Activated naive CD8-positive, alpha-beta T cell treated with anti-CD3 and anti-CD28 coated beads, Interleukin-2, amount 10 ng/mL, durations not matched to agents 7 days and 5 days (primary cell): ENCODE data around the gene NEURL3. TPM values are rescaled to one million over a fixed set of nuclear protein-coding genes. Genes with fewer than 3 reads are reported as not detected.
"Not testable (repeated sequence)": the region's sequence is repeated elsewhere in the genome, so short reads cannot be mapped to it uniquely, and the experiment has no call there.

Experiments
- ATAC-seq: fragments of 150-1000 bp; cut with Tn5 transposase; one replicate; pipeline ENCODE4 v1.10.0; 2021; ENCODE audit warnings: low read depth, moderate library complexity
- POLR2A ChIA-PET: fragments of 350-600 bp; sonication (Branson Sonifier 250); formaldehyde crosslinking; loops from one replicate; lab custom pipeline; 2021; ENCODE audit warnings: antibody characterized with exemption; lab: Charles Lee
- DNase-seq: peaks from one replicate; pipeline ENCODE4 v3.0.0; 2021
- H3K27ac Mint-ChIP-seq: one replicate; pipeline ENCODE4 v1.8.0; 2022; ENCODE audit warnings: mild to moderate bottlenecking, mixed read lengths
- H3K27me3 Mint-ChIP-seq: one replicate; pipeline ENCODE4 v1.8.0; 2022; ENCODE audit warnings: mild to moderate bottlenecking, moderate library complexity, mixed read lengths
- H3K36me3 Mint-ChIP-seq: one replicate; pipeline ENCODE4 v1.8.0; 2021; ENCODE audit warnings: mild to moderate bottlenecking, mixed read lengths
- H3K4me1 Mint-ChIP-seq: one replicate; pipeline ENCODE4 v1.8.0; 2021; ENCODE audit warnings: mixed read lengths
- H3K4me3 Mint-ChIP-seq: one replicate; pipeline ENCODE4 v1.8.0; 2022; ENCODE audit warnings: mild to moderate bottlenecking, moderate library complexity, mixed read lengths
- H3K9me3 Mint-ChIP-seq: one replicate; pipeline ENCODE4 v1.8.0; 2021; ENCODE audit warnings: mixed read lengths
- total RNA-seq, 2 experiments: library from RNA; stranded (reverse); gene quantifications; one replicate each; pipeline ENCODE4 v1.2.3, GENCODE V29; 2021

Gene NEURL3
- total RNA-seq, 2 experiments from 2014 or later, result 0.17 TPM; not detected in 1

- POLR2A ChIA-PET, result no interaction called here
- H3K4me3 Mint-ChIP-seq, result no peak overlapping the region
- H3K27ac Mint-ChIP-seq, result no peak overlapping the region
- H3K36me3 Mint-ChIP-seq, result no peaks in the 10 kb centered on the region
- H3K9me3 Mint-ChIP-seq, result no peaks in the 10 kb centered on the region
- H3K4me1 Mint-ChIP-seq, result peaks cover 5% of the 10 kb centered on the region
- DNase-seq (no peak), ATAC-seq (no peak)
- peaks cover 12% of the 10 kb centered on the region for H3K27me3 Mint-ChIP-seq
These were observed 36.3 kb downstream of the NEURL3 start for GRCh38 chr2:96468904-96469303.

DNA sequence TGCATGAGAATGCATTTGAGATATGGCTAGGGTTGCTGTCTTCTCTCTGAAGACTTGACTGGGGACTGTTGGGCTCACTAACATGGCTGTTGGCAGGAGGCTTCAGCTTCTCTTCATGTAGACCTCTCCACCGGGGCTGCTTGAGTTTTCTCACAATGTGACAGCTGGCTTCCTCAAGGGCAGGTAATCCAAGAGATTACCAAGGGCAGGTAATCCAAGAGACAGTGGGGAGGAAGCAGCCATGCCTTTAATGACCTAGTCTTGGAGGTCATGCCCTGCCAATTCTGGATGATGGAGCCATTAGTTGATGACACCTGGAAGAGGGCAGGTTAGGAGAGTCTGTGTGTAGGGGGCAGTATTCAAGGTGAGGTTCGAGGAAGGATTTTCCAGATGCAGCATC is 40.5 kb downstream of the NEURL3 start:
- Mint-ChIP-seq H3K9me3 (no peaks in the 10 kb centered on the region), H3K4me1 (no peaks in the 10 kb centered on the region), H3K36me3 (no peaks in the 10 kb centered on the region), H3K27me3 (peaks cover 10% of the 10 kb centered on the region), H3K4me3 (no peak overlapping the region), H3K27ac (no peak overlapping the region)
- ATAC-seq (no peak), DNase-seq (no peak)
- POLR2A ChIA-PET, result no interaction called here

- peaks cover 11% of the 10 kb centered on the region for H3K27me3 Mint-ChIP-seq
- no peak overlapping the region for H3K27ac Mint-ChIP-seq
- no peaks in the 10 kb centered on the region for H3K36me3 Mint-ChIP-seq
- POLR2A ChIA-PET, result no interaction called here
- peaks cover 3% of the 10 kb centered on the region for H3K9me3 Mint-ChIP-seq
- H3K4me3 Mint-ChIP-seq, result no peak overlapping the region
- DNase-seq (no peak), ATAC-seq (no peak)
- H3K4me1 Mint-ChIP-seq, result no peaks in the 10 kb centered on the region
These were observed 41.1 kb downstream of the NEURL3 start for GRCh38 chr2:96464061-96464460.

DNA sequence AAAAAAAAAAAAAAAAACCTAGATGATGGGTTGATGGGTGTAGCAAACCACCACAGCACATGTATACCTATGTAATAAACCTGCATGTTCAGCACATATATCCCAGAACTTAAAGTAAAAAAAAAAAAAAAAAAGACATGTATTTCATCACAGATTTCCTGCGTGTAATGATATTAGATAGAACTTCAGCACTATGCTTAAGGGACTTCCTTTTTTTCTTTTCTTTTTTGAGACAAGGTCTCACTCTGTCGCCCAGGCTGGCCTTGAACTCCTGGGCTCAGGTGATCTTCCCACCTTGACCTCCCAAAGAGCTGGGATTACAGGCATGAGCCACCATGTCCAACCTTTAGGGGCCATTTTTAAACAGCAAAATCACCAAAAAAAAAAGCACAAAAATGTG is 42.0 kb downstream of the NEURL3 start:
- no peak for ATAC-seq
- POLR2A ChIA-PET, result no interaction called here
- Mint-ChIP-seq H3K36me3 (no peaks in the 10 kb centered on the region), H3K27me3 (peaks cover 8% of the 10 kb centered on the region), H3K4me1 (no peaks in the 10 kb centered on the region), H3K9me3 (peaks cover 6% of the 10 kb centered on the region), H3K4me3 (no peak overlapping the region), H3K27ac (no peak overlapping the region)
- DNase-seq, result no peak

- POLR2A ChIA-PET, H3K36me3 Mint-ChIP-seq, H3K27ac Mint-ChIP-seq, ATAC-seq, DNase-seq, H3K4me3 Mint-ChIP-seq, H3K4me1 Mint-ChIP-seq, H3K9me3 Mint-ChIP-seq, H3K27me3 Mint-ChIP-seq: not testable (repeated sequence)
These were observed 43.5 kb downstream of the NEURL3 start for GRCh38 chr2:96461616-96462015.

DNA sequence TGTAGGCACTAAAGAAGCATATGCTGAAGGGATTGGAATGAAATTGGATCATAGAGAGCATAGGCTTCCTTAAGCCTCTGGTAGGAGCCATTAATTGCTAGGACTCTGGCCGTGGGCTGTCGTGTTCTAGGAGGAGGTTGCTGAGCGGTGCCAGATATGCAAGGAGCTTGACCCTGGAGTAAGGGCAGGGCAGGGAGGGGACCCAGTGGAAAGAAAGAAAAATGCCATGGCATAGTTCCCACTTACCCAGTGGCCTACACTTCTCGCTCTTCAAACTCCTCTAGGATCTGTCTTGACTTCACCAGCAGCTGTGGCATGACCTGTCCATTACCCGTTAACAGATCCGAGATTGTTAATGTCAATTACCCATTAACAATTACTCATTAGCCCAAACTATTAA is 53.1 kb downstream of the NEURL3 start:
- no peaks in the 10 kb centered on the region for H3K36me3 Mint-ChIP-seq
- no peak overlapping the region for H3K27ac Mint-ChIP-seq
- POLR2A ChIA-PET, result no interaction called here
- no peaks in the 10 kb centered on the region for H3K4me1 Mint-ChIP-seq
- DNase-seq (no peak), ATAC-seq (no peak)
- no peak overlapping the region for H3K4me3 Mint-ChIP-seq
- no peaks in the 10 kb centered on the region for H3K9me3 Mint-ChIP-seq
- no peaks in the 10 kb centered on the region for H3K27me3 Mint-ChIP-seq

GRCh38 chr2:96449637-96450036 is 55.5 kb downstream of the NEURL3 start:
- Mint-ChIP-seq H3K9me3 (peaks cover 3% of the 10 kb centered on the region), H3K27ac (no peak overlapping the region), H3K27me3 (no peaks in the 10 kb centered on the region), H3K4me1 (no peaks in the 10 kb centered on the region), H3K4me3 (no peak overlapping the region), H3K36me3 (no peaks in the 10 kb centered on the region)
- ATAC-seq (no peak), DNase-seq (no peak)
- POLR2A ChIA-PET, result interaction anchor here (0.6 kb wide), 1 partner anchor 1530 kb away, joined by 3 read pairs; no protein-coding TSS in a partner anchor

DNA sequence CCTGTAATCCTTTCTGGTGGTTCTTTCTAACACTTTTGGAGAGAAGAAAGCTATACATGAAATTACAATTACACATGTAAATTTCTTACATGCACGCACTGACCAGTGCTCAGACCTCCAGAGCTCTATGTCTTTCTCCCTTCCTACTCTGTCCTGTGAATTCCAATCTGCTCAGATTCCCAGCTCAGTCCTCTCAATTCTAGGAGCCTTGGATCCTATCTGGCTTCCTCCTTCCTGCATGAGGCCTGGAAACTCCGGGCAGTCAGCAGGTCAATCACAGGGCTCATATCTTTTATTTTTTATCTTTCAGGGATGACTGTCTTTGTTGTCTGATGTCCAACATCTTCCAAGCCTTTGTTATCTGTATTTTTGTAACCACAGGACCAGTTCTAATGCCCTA is 56.0 kb downstream of the NEURL3 start:
- Mint-ChIP-seq H3K27ac (no peak overlapping the region), H3K4me3 (no peak overlapping the region)
- DNase-seq, result no peak

DNA sequence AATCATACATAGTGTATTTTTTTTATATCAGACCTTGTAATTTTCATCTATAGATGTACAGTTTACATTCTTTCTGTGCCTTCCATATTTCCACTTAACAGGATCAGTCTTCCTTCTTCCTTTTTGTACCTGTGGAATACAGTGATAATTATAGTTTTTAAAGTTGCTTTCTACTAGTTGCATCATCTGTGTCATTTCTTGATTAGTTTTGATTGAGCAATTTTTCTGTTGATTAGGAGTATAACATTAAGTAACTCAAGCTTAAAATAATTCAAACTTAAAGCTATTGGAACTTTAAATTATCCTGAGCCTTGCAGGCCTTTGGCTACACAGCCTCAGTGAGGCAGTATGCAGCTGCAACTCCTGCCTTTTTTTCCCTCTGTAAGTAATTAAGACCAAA is 57.4 kb downstream of the NEURL3 start:
- DNase-seq (no peak), ATAC-seq (no peak)
- no peaks in the 10 kb centered on the region for H3K36me3 Mint-ChIP-seq
- POLR2A ChIA-PET, result no interaction called here
- peaks cover 3% of the 10 kb centered on the region for H3K27me3 Mint-ChIP-seq
- no peak overlapping the region for H3K4me3 Mint-ChIP-seq
- no peak overlapping the region for H3K27ac Mint-ChIP-seq
- peaks cover 6% of the 10 kb centered on the region for H3K9me3 Mint-ChIP-seq
- no peaks in the 10 kb centered on the region for H3K4me1 Mint-ChIP-seq

More for the DNA sequence above, 56.0 kb downstream of the NEURL3 start:
- Mint-ChIP-seq H3K4me1 (no peaks in the 10 kb centered on the region), H3K9me3 (peaks cover 3% of the 10 kb centered on the region), H3K36me3 (no peaks in the 10 kb centered on the region), H3K27me3 (no peaks in the 10 kb centered on the region)
- POLR2A ChIA-PET, result interaction anchor here (0.6 kb wide), 2 partner anchors 114 to 1530 kb away, joined by 3 read pairs; no protein-coding TSS in a partner anchor
- ATAC-seq, result no peak

Other genes with a start within 250 kb of the NEURL3 start
- 10 to 100 TPM; 33.4 to 39.1 TPM for gene TMEM127, start 239.4 kb downstream of the NEURL3 start, total RNA-seq
- 10 to 100 TPM; 66.2 to 68.2 TPM for gene CIAO1, start 239.1 kb downstream of the NEURL3 start, total RNA-seq
- 100 to 1,000 TPM; 194 to 201 TPM for gene SNRNP200, start 199.8 kb downstream of the NEURL3 start, total RNA-seq
- gene ITPRIPL1, start 180.0 kb downstream of the NEURL3 start, total RNA-seq, result 10 to 100 TPM; 32.8 to 35.9 TPM
- gene NCAPH, start 169.6 kb downstream of the NEURL3 start, total RNA-seq, result 10 to 100 TPM; 60.3 to 64.8 TPM
- 10 to 100 TPM; 62.1 to 62.8 TPM for gene ARID5A, start 31.4 kb upstream of the NEURL3 start, total RNA-seq
- 10 to 100 TPM; 63.8 to 69.6 TPM for gene KANSL3, start 133.0 kb upstream of the NEURL3 start, total RNA-seq
- gene FER1L5, start 137.4 kb upstream of the NEURL3 start, total RNA-seq, result not detected
- gene LMAN2L, start 234.7 kb upstream of the NEURL3 start, total RNA-seq, result 1 to 10 TPM; 7.2 to 7.3 TPM